EL (cell line): ENCODE measurements around the gene CLDN6.

ENCODE experiments used
- DNase-seq: peaks from one replicate; pipeline ENCODE4 v3.0.0-alpha.2; 2016

The CLDN6 gene

DNA sequence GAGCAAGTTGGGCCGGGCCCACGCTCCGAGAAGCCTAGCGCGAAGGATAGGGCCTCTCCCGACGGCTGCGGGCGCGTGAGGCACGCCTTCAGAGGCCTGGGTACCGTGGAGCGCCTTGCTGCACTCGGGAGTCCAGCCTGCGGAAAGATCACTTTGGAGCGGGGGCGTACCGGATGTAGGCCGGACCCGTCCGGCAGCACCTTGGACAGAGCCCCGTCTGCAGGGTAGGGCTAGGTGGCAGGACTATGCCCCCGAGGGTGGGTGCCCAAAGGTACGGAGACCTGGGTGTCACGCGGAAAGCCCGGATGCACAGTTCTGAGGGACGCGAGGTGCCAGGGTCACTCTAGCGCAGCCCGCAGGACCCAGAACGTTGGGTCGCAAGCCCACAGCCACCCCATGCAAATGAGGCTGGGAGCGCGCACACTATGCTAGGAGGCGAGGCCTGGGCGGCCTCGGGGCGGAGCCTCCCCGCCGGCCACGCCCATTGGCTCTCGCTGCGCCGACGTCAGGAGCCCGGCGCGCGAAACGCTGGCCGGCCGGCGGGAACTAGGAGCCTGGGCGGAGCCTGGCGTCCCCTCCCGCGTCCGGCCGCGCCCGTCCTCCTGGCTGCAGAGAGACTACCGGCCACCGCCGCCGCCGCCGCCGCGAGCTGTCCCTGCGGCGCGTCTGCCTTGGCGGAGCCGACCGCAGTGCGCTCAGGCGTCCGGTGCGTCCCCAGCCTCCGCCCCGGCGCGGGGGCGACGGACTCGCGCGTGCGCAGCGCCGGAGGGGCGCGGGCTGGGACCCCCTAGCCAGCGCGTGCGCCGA lies 49.0 kb downstream of the CLDN6 start, which contains the start of gene PAQR4:
Gene PAQR4 (plus strand): TSS at position 611 of the 807 bp plus-strand sequence. CDS start 327 bp downstream, outside the sequence.
- DNase-seq = peak; percentile 90

DNA sequence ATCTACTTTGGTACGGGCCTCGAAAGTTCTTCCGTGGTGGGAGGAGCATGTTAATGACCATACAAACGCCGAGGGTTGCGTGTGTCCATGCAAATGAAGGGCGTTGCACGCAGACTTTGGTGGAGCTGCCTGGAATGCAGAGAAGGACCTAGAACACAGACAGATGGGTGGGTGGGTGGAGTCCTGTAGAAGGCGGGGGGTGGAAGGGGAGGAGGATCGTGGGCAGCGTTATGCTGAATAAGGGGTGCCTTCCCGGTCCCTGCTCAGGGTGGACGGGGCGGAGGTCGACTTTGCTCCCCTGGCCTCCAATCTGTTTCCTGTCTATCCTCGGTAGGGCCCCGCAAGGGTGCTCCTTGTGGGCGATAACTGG lies 49.6 kb downstream of the CLDN6 start:
- DNase-seq = no peak

DNA sequence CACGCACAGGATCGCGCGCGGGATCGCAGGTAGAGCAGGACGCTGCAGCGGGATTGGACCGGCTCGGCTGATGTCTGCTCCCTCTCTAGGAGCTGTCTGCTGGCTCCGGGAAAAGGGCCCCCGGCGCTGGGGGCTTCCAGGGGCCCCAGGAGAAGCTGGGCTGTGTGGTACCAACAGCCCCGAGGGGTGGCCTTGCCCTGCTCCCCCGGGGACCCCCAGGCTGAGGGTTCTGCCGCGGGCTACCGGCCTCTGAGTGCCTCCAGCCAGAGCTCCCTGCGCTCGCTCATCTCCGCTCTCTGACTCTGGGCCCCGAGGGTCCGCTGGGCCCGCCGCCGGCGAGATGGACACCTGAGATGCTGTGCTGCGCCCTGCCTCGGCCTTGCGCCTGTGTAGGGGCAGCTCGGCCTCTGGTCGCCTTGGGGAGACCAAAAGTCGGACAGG lies 50.2 kb downstream of the CLDN6 start:
- DNase-seq = no peak

DNA sequence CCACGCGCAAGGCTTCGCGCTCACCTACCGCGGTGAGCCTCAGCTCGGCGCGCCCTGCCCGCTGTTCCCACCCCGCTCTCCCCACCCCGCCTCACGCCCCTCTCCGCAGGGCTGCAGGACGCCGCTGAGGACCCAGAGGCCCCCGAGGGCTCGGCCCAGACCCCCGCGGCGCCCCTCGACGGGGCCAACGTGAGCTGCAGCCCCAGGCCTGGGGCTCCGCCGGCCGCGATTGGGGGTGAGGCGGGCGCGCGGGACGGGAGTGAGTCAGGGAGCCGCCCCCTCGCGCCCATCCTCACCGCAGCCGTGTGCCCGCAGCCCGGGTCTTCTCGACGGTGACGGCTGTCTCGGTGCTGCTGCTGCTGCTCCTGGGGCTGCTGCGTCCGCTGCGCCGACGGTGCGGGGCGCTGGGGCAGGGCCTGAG lies 50.8 kb downstream of the CLDN6 start:
- DNase-seq = no peak

DNA sequence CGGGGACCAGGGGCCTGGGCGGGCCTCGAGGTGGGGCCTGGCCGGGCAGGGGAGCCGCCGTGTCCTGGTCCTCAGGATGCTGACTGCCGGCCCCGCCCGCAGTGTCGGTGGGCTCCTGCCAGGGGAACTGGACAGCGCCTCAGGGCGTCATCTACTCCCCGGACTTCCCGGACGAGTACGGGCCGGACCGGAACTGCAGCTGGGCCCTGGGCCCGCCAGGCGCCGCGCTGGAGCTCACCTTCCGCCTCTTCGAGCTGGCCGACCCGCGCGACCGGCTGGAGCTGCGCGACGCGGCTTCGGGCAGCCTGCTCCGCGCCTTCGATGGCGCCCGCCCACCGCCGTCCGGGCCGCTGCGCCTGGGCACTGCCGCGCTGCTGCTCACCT lies 51.2 kb downstream of the CLDN6 start:
- no peak for DNase-seq

DNA sequence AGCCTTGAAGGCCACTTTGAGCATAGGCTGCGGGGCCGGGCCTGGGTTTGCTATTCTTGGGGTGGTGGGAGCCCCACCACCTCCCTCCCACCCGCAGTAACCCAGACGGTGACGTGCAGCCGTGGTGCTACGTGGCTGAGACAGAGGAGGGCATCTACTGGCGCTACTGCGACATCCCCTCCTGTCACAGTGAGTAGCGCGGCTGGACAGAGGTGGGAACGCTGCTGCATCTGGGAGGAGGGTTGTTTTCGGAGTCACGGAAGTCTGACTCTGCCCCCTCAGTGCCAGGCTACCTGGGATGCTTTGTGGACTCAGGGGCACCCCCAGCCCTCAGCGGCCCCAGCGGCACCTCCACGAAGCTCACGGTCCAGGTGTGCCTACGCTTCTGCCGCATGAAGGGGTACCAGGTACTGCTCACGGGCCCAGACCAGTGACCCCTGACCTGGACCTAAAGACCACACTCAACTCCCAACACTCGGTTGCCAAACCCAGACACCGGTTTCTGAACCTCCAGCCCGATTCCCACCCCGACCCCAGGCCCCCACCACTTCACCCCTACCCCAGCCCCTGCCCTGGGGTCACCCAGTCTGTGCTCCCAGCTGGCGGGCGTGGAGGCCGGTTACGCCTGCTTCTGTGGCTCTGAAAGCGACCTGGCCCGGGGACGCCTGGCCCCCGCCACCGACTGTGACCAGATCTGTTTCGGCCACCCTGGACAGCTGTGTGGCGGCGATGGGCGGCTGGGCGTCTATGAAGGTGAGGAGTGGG lies 51.8 kb downstream of the CLDN6 start:
- DNase-seq = no peak
